GM23338 (cell line): Measurements from ENCODE around the gene PIGZ. TPM values are rescaled to one million over a fixed set of nuclear protein-coding genes. Genes with fewer than 3 reads are reported as not detected.

ENCODE experiments used
- ATAC-seq: fragments of 200-7000 bp; cut with Tn5 transposase; 3 replicates; pipeline ENCODE4 v1.9.1; 2020
- DNase-seq: peaks from one replicate; pipeline ENCODE4 v3.0.0-alpha.2; 2015; ENCODE audit warnings: low spot score
- H2AFZ ChIP-seq: fragments of 200-600 bp; sonication (generic); 2 replicates; pipeline ENCODE4 v1.8.0; 2016; ENCODE audit warnings: antibody characterized with exemption, mild to moderate bottlenecking, moderate library complexity
- H3F3A ChIP-seq: fragments of 200-600 bp; sonication (generic); replicated peaks from 2 replicates; pipeline ENCODE4 v1.8.0; 2017; ENCODE audit warnings: antibody characterized with exemption, mixed run types, low read depth
- H3K27ac ChIP-seq: fragments of 200-600 bp; sonication (generic); 2 replicates; pipeline ENCODE4 v1.6.1; 2016; ENCODE audit warnings: low read depth
- H3K27me3 ChIP-seq: fragments of 200-600 bp; sonication (generic); 2 replicates; pipeline ENCODE4 v1.8.0; 2016; ENCODE audit warnings: mild to moderate bottlenecking, mixed run types, moderate library complexity; ENCODE audit not compliant: insufficient read depth
- H3K36me3 ChIP-seq: fragments of 200-600 bp; sonication (generic); 2 replicates; pipeline ENCODE4 v1.8.0; 2016; ENCODE audit warnings: mild to moderate bottlenecking; ENCODE audit not compliant: insufficient read depth
- H3K4me1 ChIP-seq: fragments of 200-600 bp; sonication (generic); 2 replicates; pipeline ENCODE4 v1.8.0; 2016; ENCODE audit warnings: mild to moderate bottlenecking, moderate library complexity; ENCODE audit not compliant: insufficient read depth
- H3K4me2 ChIP-seq: fragments of 200-600 bp; sonication (generic); 2 replicates; pipeline ENCODE4 v1.7.1; 2017; ENCODE audit warnings: mixed run types
- H3K4me3 ChIP-seq: fragments of 200-600 bp; sonication (generic); 2 replicates; pipeline ENCODE4 v1.6.1; 2016; ENCODE audit warnings: mixed run types
- H3K79me2 ChIP-seq: fragments of 200-600 bp; sonication (generic); replicated peaks from 2 replicates; pipeline ENCODE4 v1.8.0; 2017; ENCODE audit warnings: mild to moderate bottlenecking; ENCODE audit not compliant: insufficient read depth
- H3K9me2 ChIP-seq: fragments of 200-600 bp; sonication (generic); 2 replicates; pipeline ENCODE4 v1.8.0; 2017; ENCODE audit not compliant: insufficient read depth
- H4K20me1 ChIP-seq: fragments of 200-600 bp; sonication (generic); replicated peaks from 2 replicates; pipeline ENCODE4 v1.8.0; 2017; ENCODE audit warnings: mild to moderate bottlenecking; ENCODE audit not compliant: insufficient read depth
- H3K27ac Mint-ChIP-seq: 2 replicates; pipeline ENCODE4 v1.8.0; 2020; ENCODE audit warnings: inconsistent platforms, mild to moderate bottlenecking, moderate library complexity, mixed read lengths
- H3K27me3 Mint-ChIP-seq: 3 replicates; pipeline ENCODE4 v1.8.0; 2022; ENCODE audit warnings: low read depth, mild to moderate bottlenecking, moderate library complexity, mixed read lengths, inconsistent platforms; ENCODE audit not compliant: insufficient read depth, poor library complexity
- H3K36me3 Mint-ChIP-seq: 3 replicates; pipeline ENCODE4 v1.8.0; 2021; ENCODE audit warnings: low read depth, mild to moderate bottlenecking, inconsistent platforms, moderate library complexity, mixed read lengths
- H3K4me1 Mint-ChIP-seq: 3 replicates; pipeline ENCODE4 v1.8.0; 2020; ENCODE audit warnings: mild to moderate bottlenecking, inconsistent platforms, mixed read lengths
- H3K4me3 Mint-ChIP-seq: 3 replicates; pipeline ENCODE4 v1.8.0; 2021; ENCODE audit warnings: moderate library complexity, mild to moderate bottlenecking, inconsistent platforms, mixed read lengths
- H3K9me3 Mint-ChIP-seq: 3 replicates; pipeline ENCODE4 v1.8.0; 2020; ENCODE audit warnings: moderate library complexity, mild to moderate bottlenecking, inconsistent platforms, mixed read lengths
- CREB1 ChIP-seq: fragments of 250-450 bp; sonication (Bioruptor Pico); IDR thresholded peaks from 2 replicates; pipeline ENCODE4 v1.5.0; 2020; ENCODE audit warnings: low read depth, mild to moderate bottlenecking, moderate library complexity
- CTCF ChIP-seq, 2 experiments: fragments of 200-600 bp in 1 of 2; sonication (generic) in 1 of 2; conservative IDR thresholded peaks; 2 replicates each; pipeline versions ENCODE4 v1.5.1 to v1.6.1; 2016 to 2017; ENCODE audit warnings: antibody characterized with exemption in 2 of 2, low read depth in 2 of 2, mild to moderate bottlenecking in 2 of 2, moderate library complexity in 1 of 2
- ETS1 ChIP-seq: IDR thresholded peaks from 2 replicates; pipeline ENCODE4 v1.6.1; 2016; ENCODE audit warnings: antibody characterized with exemption
- EZH2 ChIP-seq: fragments of 200-600 bp; sonication (generic); IDR thresholded peaks from one replicate; pipeline ENCODE4 v1.8.0; 2017; ENCODE audit warnings: antibody characterized with exemption, mild to moderate bottlenecking, low read depth; ENCODE audit not compliant: unreplicated experiment
- EZH2phosphoT487 ChIP-seq: fragments of 200-600 bp; sonication (generic); IDR thresholded peaks from one replicate; pipeline ENCODE4 v1.8.1; 2018; ENCODE audit warnings: antibody characterized with exemption; ENCODE audit not compliant: unreplicated experiment
- JUNB ChIP-seq: IDR thresholded peaks from one replicate; pipeline ENCODE4 v1.6.1; 2016; ENCODE audit warnings: antibody characterized with exemption; ENCODE audit not compliant: unreplicated experiment
- NANOG ChIP-seq: IDR thresholded peaks from 2 replicates; pipeline ENCODE4 v1.6.1; 2016; ENCODE audit warnings: antibody characterized with exemption, borderline replicate concordance
- POLR2AphosphoS5 ChIP-seq: IDR thresholded peaks from 2 replicates; pipeline ENCODE4 v1.6.1; 2016; ENCODE audit warnings: antibody characterized with exemption, low read depth
- REST ChIP-seq: IDR thresholded peaks from one replicate; pipeline ENCODE4 v1.6.1; 2018; ENCODE audit warnings: antibody characterized with exemption; ENCODE audit not compliant: unreplicated experiment
- STAT1 ChIP-seq: IDR thresholded peaks from one replicate; pipeline ENCODE4 v1.6.1; 2016; ENCODE audit warnings: antibody characterized with exemption; ENCODE audit not compliant: unreplicated experiment
- ZNF114 ChIP-seq: fragments of 250-450 bp; sonication (Bioruptor Pico); IDR thresholded peaks from 2 replicates; pipeline ENCODE4 v1.5.0; 2020; ENCODE audit warnings: mild to moderate bottlenecking, moderate library complexity
- ZNF331 ChIP-seq: fragments of 250-450 bp; sonication (Bioruptor Pico); IDR thresholded peaks from 2 replicates; pipeline ENCODE4 v1.5.0; 2020; ENCODE audit warnings: low read depth, mild to moderate bottlenecking, moderate library complexity
- ZNF462 ChIP-seq: fragments of 250-450 bp; sonication (Bioruptor Pico); IDR thresholded peaks from 2 replicates; pipeline ENCODE4 v1.5.0; 2020; ENCODE audit warnings: mild to moderate bottlenecking, moderate library complexity
- polyA plus RNA-seq: library from polyadenylated mRNA; unstranded; fragments of >200 nt; fragmentation: Nextera tagmentation; extraction: Ambion mirVana; gene quantifications from 2 replicates; pipeline ENCODE4 v1.2.1, GENCODE V29; 2016
- total RNA-seq: library from RNA; depleted of rRNA; stranded (reverse); fragments of >200 nt; shearing (Covaris generic); gene quantifications from 2 replicates; pipeline ENCODE4 v1.2.3, GENCODE V29; 2014

Gene PIGZ
- total and polyA plus RNA-seq, 2 experiments from 2014 or later: 0.16 TPM; not detected in 1

- Mint-ChIP-seq H3K36me3 (no peaks in the 10 kb centered on the region), H3K27me3 (peaks cover 5% of the 10 kb centered on the region), H3K4me1 (no peaks in the 10 kb centered on the region), H3K27ac (no peak overlapping the region), H3K4me3 (no peak overlapping the region), H3K9me3 (no peaks in the 10 kb centered on the region)
- H3K9me2 ChIP-seq: no peaks in the 10 kb centered on the region
- no peak for TF ChIP-seq CREB1 (CRISPR knock-in tag)
- TF ChIP-seq ZNF114 (CRISPR knock-in tag): no peak
- no peak for TF ChIP-seq REST
- no peak for TF ChIP-seq STAT1
- no peak for TF ChIP-seq ZNF331 (CRISPR knock-in tag)
- TF ChIP-seq JUNB: no peak
- no peak for TF ChIP-seq POLR2AphosphoS5
- TF ChIP-seq CTCF (conservative IDR thresholded peaks at IDR 0.05; ENCODE audit: low read depth in 2 of 2): no peak
- TF ChIP-seq ZNF462: no peak
- TF ChIP-seq ETS1: no peak
- no peak for TF ChIP-seq EZH2phosphoT487
- no peak for TF ChIP-seq EZH2
- no peak for TF ChIP-seq NANOG
- DNase-seq (no peak), ATAC-seq (no peak)
- H3K4me3 ChIP-seq: no peak overlapping the region
- H3K27ac ChIP-seq: no peak overlapping the region
- H3K79me2 ChIP-seq: no peaks in the 10 kb centered on the region
- H3F3A ChIP-seq: no peaks in the 10 kb centered on the region
- no peaks in the 10 kb centered on the region for H3K27me3 ChIP-seq
- H4K20me1 ChIP-seq: no peaks in the 10 kb centered on the region
- no peaks in the 10 kb centered on the region for H3K4me1 ChIP-seq
- H3K36me3 ChIP-seq: no peaks in the 10 kb centered on the region
- no peak overlapping the region for H2AFZ ChIP-seq
- no peak overlapping the region for H3K4me2 ChIP-seq
These were observed 46.4 kb upstream of the PIGZ start for GRCh38 chr3:197014942-197015575.
